ENCODE results near the gene AK8.

AK8 gene

GRCh38 chr9:132857616-132858342 is 20.3 kb downstream of the AK8 start:
- DNase-seq (ENCODE audit: low read depth in 2 of 2), result no peak

- no peak for DNase-seq (ENCODE audit: low read depth in 2 of 2)
Measured at GRCh38 chr9:132857031-132857430, 21.1 kb downstream of the AK8 start.

DNA sequence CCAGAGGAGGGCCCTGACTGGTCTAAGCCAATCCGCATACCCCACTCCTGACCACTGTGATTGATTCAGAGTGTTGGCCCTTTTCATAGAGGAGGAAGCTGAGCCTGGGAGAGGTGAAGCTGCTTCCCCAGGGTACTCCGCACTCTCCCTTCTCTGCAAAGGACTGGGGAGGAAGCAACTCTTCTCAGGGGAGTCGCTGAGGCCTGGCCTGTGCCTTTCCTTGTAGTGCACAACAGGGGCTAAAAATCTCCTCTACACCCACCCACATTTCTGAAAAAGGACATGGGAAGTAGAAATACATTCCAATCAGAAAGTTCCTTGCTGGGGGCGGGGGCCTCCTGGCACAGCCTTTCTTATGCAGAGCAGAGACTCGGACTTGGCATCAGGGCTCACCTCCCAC is 22.2 kb downstream of the AK8 start:
- no peak for DNase-seq (ENCODE audit: low read depth in 2 of 2)

DNA sequence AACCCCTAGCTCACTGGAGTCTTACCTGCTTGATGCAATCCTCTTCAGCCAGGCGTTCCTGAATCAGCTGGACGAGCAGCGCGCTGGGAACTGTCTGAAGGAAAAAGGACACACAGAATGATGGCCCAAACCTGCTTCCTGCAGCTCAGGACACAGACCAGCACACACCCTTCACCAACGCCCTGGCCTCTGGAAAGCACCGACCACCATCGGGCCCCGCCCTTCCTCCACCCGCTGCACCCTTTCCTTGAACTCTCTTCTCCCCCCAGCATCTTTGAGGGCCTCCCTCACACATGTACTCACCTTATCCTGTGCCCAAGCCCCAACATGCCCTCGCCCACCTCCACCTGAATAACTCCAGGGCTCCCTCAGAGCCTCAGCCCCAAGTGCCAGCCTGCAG is 23.3 kb downstream of the AK8 start:
- DNase-seq (ENCODE audit: low read depth in 2 of 2), result no peak

DNA sequence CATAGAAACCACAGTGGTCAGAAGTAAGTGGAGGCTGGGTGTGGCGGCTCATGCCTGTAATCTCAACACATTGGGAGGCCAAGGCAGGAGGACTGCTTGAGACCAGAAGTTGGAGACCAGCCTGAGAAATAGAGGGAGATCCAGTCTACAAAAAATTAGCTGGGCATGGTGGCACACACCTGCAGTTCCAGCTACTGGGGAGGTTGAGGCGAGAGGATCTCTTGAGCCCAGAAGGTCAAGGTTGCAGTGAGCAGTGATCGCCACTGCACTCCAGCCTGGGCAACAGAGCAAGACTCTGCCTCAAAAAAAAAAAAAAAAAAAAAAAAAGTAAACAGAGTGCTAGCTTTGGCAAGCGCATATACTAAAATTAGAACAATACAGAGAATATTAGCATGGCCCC is 24.6 kb downstream of the AK8 start:
- no peak for DNase-seq (ENCODE audit: low read depth in 2 of 2)

- DNase-seq (ENCODE audit: low read depth in 2 of 2), result no peak
Measured at GRCh38 chr9:132849185-132849706, 28.8 kb downstream of the AK8 start.

GRCh38 chr9:132846918-132847515 is 31.1 kb downstream of the AK8 start:
- no peak for DNase-seq (ENCODE audit: low read depth in 2 of 2)

GRCh38 chr9:132846109-132846917 is 31.8 kb downstream of the AK8 start:
- no peak for DNase-seq (ENCODE audit: low read depth in 2 of 2)

- DNase-seq (ENCODE audit: low read depth in 2 of 2), result no peak
Measured at GRCh38 chr9:132842124-132843044, 35.7 kb downstream of the AK8 start.

GRCh38 chr9:132840980-132841379 is 37.1 kb downstream of the AK8 start:
- no peak for DNase-seq (ENCODE audit: low read depth in 2 of 2)

DNA sequence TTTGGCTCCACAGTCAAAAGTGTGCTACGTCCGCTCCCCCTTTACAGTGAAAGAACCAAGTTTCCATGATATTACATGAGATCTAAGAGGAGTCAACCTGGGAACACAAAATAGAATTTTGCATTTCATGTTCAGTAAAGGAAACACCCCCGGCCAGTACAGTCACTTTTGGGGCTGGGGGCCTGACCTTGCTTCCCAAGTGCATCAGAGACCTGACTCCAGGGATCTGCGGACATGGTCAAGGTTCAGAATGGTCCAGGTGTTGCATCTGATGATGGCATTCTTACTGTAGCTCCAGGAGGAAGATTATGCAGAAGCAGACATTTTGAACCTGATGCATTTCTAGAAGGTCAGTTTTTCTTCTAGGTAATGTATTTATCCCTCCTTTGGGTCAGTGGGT is 39.8 kb downstream of the AK8 start:
- DNase-seq (ENCODE audit: low read depth in 2 of 2), result no peak

DNA sequence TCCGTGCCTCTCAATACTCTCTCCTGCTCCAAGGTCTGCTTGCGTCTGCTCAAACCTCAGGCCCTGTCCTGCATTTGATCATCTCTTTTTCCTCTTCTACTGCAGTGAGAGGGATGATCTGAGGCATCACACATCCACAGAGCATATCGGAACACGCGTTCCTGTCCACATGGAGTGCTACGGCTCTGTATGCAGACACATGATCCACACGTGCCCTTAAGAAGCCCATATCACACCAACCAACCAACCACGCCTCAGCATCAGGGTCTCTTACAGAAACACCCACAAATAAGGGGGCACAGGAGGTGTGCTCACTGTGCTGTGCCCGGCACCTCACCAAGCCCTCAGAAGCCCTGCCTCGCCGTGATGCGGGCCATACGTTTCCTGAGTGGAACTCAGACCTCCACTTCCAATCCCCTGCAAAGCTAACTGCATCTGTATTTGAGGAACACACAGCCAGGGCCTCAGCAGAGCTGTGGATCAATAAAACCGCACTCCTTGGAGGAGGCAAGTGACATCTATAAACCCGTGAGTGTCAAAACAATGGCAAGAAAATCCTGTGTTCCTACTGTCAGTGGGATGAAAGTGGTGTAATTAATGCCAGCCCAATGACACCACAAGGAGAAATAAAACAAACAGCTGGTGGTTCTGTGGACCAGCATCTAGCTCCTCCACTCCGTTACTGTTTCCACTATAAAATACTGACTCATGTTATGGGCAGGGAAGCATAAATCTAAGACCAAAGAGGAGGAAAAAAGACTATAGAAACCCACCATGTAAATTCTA is 40.4 kb downstream of the AK8 start:
- DNase-seq (ENCODE audit: low read depth in 2 of 2), result no peak

DNA sequence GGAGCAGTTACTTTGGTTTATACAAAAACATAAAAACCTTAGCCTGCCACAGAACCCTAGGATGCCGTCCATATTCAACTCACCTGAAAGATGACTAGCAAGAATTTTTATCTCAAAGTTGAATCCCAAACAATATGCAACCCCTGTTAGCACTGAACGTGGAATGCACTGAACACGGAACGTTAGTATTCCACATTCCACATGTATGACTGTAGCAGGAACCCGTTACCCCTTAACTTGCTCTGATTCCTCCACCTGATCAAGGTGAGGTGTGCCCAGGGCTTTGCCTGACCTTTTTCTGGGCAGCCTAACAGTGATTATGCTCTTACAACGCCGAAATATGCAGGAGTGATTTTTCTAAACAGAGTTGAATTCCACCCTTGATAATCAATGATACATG is 43.7 kb downstream of the AK8 start:
- no peak for DNase-seq (ENCODE audit: low read depth in 2 of 2)

DNA sequence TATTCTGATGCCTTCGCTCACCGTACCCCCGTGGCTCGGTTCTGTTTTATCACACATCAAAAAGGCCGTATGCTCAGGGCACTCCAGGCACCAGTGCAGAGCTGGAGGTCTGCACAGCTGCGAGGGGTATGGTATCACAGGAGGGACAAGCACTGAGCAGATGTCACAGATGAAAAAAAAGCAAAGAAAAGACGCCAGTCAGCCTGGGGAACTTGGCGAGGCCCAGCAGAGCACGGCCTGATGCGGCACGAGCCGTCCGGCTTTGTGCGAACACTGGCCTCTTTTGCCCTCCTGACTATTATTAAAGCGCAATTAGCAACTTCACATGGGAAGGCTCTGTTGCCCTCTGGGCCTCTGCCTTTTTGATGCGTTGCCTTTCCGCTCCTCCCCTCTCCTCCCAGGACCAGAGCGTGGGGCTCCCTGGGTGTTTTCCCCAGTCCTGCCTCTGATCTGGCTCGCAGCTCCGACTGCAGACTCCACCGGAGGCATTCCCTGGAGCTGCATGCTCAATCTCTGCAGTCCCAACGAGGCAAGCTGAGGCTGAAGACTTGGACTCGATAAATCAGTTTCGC is 44.4 kb downstream of the AK8 start:
- no peak for DNase-seq (ENCODE audit: low read depth in 2 of 2)

DNA sequence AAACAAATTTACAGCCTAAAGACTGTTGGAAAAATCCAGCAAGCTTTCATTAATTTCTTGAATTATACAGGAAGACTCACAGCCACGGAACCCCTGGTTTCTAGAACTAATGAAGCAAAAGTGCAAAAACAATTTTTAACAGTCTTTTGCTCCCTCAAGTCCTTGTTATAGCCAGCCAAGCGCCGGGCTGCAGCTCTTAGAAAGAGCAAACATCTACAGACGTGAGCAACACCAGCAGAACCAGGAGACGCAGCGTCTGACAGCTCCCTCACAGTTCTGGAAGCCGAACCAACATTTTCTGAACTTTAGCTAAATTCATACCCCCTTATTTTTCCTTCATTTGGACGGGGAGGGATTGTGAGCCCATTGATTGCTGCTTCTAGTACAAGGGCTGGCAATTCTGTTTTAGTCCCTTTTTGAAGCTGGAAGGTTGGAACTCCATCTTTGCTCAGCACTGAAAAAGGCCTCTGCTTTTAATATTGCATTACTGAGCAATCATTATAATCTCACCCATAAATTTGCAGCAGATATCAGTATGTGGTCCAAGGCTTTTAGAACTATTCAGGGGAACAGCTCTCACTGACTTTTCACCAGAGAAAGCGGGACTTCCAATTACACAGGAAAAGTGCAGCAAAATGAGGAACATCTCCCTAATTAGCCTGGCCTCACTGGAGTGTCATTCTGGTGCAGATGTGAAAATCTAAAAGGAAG is 45.8 kb downstream of the AK8 start:
- no peak for DNase-seq (ENCODE audit: low read depth in 2 of 2)

DNA sequence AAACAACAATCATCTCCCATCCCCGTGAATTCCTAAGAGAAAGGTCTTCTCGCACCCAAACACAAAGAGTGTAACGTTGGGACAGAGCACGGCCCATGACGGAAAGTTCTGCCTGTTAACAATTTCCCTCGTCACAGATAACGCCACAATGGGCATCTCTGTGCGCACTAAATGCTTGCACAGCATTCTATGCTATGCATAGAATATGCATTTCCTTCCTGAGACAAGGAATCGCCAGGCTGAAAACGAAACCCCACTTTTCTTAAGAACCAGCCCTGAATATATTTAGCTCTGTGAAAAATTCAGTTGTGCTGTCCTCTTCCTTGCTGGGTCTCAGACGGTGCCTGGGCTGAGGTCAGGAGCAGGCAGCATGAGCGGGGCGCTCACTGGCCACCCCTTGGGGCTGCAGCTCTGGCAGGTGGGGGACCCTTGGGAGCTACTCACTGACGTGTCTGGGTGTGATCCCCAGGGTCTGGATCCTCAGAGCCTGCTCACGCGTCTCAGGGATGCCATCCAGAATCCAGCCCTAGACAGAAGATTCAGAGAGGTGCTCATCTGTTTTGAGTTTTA is 49.8 kb downstream of the AK8 start:
- DNase-seq (ENCODE audit: low read depth in 2 of 2), result no peak

DNA sequence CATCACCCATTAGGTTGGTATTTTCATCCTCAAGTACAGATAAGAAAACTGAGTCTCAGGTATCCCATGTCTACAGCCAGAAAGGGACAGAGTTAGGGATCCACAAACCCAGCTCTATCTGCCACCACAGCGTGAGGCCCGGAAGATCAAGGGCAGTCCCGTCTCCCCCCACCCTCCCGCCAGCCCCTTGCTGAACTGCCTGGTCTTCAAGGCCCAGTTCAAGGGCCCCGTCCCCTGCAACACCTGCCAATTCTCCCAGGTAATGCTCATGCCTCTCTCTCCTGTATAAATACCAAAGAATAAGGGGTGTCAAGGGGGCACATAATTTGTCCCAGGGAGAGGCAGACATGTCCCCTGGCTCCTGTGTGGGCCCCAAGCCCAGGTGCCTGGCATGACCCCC is 50.7 kb downstream of the AK8 start:
- no peak for DNase-seq (ENCODE audit: low read depth in 2 of 2)

DNA sequence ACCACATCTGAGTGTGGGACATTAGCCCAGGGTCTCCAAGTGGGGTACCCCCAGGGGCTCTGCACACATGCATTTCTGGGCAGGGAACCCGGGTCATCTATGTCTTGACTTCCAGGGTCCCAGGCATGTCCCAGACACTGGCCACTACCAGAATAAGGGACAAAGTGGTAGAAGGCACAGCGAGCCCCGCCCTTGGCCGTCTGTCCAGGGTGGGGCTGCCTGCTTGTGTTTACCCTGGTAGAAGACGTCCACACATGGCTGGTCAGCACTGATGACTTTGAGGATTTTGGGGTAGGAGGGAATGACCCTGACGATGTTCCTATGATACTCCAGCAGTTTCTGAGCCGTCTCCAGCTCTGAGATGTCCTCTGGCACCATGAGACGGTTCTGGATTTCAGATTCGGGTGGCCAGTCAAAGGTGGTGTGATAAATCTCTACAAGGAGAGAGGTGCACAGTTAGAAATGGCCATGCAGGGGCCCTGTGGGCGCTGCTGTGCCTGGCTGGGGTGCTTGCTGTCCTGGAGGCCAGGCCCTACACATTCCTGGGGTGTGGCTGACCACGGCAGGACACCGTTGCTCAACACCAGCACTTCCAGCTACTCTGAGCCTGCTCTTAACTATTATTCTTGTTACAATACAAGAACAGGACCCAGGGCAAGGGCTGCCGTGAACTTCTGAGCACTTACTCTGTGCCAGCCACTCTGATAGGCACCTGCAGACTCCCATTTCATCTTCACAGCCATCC is 51.3 kb downstream of the AK8 start:
- no peak for DNase-seq (ENCODE audit: low read depth in 2 of 2)

- no peak for DNase-seq (ENCODE audit: low read depth in 2 of 2)
Measured at GRCh38 chr9:132826131-132826530, 52.0 kb downstream of the AK8 start.

Measured in stimulated activated CD8-positive, alpha-beta memory T cell treated with anti-CD3 and anti-CD28 coated beads, Interleukin-7, amount 100 ng/mL, for 4 hours (primary cell).